Measurements from ENCODE around the gene MPC1L.

DNA sequence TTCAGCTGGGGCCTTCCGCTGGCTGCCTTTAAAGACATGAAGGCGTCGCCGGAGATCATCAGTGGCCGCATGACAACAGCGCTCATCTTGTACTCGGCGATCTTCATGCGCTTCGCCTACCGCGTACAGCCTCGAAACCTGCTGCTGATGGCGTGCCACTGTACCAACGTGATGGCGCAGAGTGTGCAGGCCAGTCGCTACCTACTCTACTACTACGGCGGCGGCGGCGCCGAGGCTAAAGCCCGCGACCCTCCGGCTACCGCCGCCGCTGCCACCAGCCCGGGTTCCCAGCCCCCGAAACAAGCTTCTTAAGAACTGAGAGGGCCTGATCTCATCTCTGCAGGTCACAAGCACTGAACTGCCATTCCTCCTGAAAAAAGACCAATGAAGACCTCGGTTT is 437 bp downstream of the MPC1L start:
- TF ChIP-seq GATA3 (IDR thresholded peaks at IDR 0.05; ENCODE audit: low read depth, low read length) (no peak), GATA2 (IDR thresholded peaks at IDR 0.05; ENCODE audit: low read depth, low read length) (no peak)
